Measurements from ENCODE around the gene FGGY. TPM values are rescaled to one million over a fixed set of nuclear protein-coding genes. Genes with fewer than 3 reads are reported as not detected.

Gene FGGY
- total and polyA plus RNA-seq, 2 donors (not counting 3 experiments of a cell fraction or from before 2014, with no cell fraction given) = 5.6 to 6.4 TPM

DNA sequence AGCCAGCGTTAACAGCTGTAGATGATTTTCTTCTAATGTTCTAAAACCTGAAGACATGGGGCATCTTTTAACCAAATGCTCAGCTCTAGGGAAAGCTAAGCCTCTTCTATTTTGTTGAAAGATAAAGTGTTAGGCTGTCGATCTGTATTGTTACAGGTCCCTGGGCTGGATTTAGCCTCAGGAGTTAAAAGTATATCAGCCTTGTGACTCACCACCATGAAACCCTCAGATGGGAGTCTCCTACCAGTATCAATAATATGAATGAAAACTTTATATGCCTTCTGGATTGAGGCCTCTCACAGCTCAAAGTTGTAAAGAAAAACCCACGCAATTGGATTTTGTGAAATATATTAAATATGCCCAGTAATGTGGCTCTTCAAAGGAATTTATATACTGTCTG is 231.6 kb downstream of the FGGY start:
- no peak overlapping the region for H3K4me2 ChIP-seq (ENCODE audit: insufficient read depth, low read length)
- no peaks in the 10 kb centered on the region for H3K9me1 ChIP-seq (replicated peaks; ENCODE audit: control insufficient read depth, extremely low read depth, insufficient read depth, low read length)
- H3K4me3 ChIP-seq (replicated peaks in 1 of 3; ENCODE audit: insufficient read depth in 1 of 3, low read depth in 1 of 3, low read length in 3 of 3) = no peak overlapping the region
- no peaks in the 10 kb centered on the region for H3K36me3 ChIP-seq (ENCODE audit: control insufficient read depth in 2 of 2, extremely low read depth in 1 of 2, insufficient read depth in 2 of 2, low read length in 2 of 2)
- H3K27me3 ChIP-seq (ENCODE audit: control insufficient read depth in 2 of 2, insufficient read depth in 2 of 2, low read length in 2 of 2) = no peaks in the 10 kb centered on the region
- dilution Hi-C loops (cut with MboI; ENCODE audit: extremely low pct_ligation_motif_present, low sequenced_read_pairs) = no loop called here
- no peak overlapping the region for H3K27ac ChIP-seq (ENCODE audit: insufficient read depth, low read depth, low read length)
- FAIRE-seq (no peak), DNase-seq (ENCODE audit: low read depth, low spot score) (no peak)
- TF ChIP-seq POLR2A (IDR thresholded peaks at IDR 0.05; ENCODE audit: low read depth, low read length) (no peak), MYC (IDR thresholded peaks at IDR 0.05; ENCODE audit: low read depth, low read length) (no peak), JUN (IDR thresholded peaks at IDR 0.05; ENCODE audit: borderline replicate concordance, insufficient read depth, insufficient read length, low read depth) (no peak), EZH2 (IDR thresholded peaks at IDR 0.05; ENCODE audit: borderline replicate concordance, low read depth, low read length, severe bottlenecking) (no peak)
- TF ChIP-seq, protein P1, sequence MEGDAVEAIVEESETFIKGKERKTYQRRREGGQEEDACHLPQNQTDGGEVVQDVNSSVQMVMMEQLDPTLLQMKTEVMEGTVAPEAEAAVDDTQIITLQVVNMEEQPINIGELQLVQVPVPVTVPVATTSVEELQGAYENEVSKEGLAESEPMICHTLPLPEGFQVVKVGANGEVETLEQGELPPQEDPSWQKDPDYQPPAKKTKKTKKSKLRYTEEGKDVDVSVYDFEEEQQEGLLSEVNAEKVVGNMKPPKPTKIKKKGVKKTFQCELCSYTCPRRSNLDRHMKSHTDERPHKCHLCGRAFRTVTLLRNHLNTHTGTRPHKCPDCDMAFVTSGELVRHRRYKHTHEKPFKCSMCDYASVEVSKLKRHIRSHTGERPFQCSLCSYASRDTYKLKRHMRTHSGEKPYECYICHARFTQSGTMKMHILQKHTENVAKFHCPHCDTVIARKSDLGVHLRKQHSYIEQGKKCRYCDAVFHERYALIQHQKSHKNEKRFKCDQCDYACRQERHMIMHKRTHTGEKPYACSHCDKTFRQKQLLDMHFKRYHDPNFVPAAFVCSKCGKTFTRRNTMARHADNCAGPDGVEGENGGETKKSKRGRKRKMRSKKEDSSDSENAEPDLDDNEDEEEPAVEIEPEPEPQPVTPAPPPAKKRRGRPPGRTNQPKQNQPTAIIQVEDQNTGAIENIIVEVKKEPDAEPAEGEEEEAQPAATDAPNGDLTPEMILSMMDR (IDR thresholded peaks at IDR 0.05; ENCODE audit: extremely low read depth in 1 of 2, insufficient read depth in 1 of 2, low read depth in 1 of 2, low read length in 2 of 2) = no peak
- TF ChIP-seq, protein P2, sequence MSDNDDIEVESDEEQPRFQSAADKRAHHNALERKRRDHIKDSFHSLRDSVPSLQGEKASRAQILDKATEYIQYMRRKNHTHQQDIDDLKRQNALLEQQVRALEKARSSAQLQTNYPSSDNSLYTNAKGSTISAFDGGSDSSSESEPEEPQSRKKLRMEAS (IDR thresholded peaks at IDR 0.05; ENCODE audit: insufficient read depth, insufficient read length) = no peak
- no peak overlapping the region for H3K9ac ChIP-seq (replicated peaks; ENCODE audit: extremely low read depth, insufficient read depth, low read length)
- no peaks in the 10 kb centered on the region for H4K20me1 ChIP-seq (replicated peaks; ENCODE audit: control insufficient read depth, extremely low read depth, insufficient read depth, low read length)
- no peaks in the 10 kb centered on the region for H3K9me3 ChIP-seq (replicated peaks; ENCODE audit: control insufficient read depth, insufficient read depth, low read length)
- H3K4me1 ChIP-seq (ENCODE audit: control insufficient read depth, extremely low read depth, insufficient read depth, low read length) = no peaks in the 10 kb centered on the region
- intact Hi-C loops (cut with micrococcal nuclease) = no loop called here
- POLR2A ChIA-PET = no interaction called here
- CTCF ChIA-PET = interaction anchor here (0.9 to 1.0 kb wide), 2 partner anchors 24 to 163 kb away, joined by 3 read pairs; no protein-coding TSS in a partner anchor
- H2AFZ ChIP-seq (ENCODE audit: low read depth, low read length) = no peak overlapping the region
- H3K79me2 ChIP-seq (ENCODE audit: control insufficient read depth, insufficient read depth, low read length) = no peaks in the 10 kb centered on the region
- no TSS peak for BruUV-seq (replicated peaks)

DNA sequence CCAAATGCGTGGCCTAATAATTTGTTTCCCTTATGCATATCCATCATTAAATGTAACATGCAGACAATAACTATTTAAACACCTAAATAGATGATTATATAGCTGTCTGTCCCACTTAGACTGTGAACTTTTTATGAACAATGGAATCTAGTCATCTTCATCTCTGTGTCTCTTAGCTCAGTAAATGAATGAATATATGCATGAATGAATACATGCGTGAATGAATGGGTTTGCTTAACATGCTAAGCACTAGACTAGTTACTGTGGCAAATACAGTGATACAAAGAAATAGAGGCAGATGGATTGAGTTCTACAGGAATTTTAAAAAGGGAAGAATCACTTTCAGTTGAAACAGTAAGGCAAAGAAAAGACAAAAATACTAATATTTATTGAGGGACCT is 232.0 kb downstream of the FGGY start:
- Histone ChIP-seq H3K36me3 (ENCODE audit: control insufficient read depth in 2 of 2, extremely low read depth in 1 of 2, insufficient read depth in 2 of 2, low read length in 2 of 2) (no peaks in the 10 kb centered on the region), H3K9ac (replicated peaks; ENCODE audit: extremely low read depth, insufficient read depth, low read length) (no peak overlapping the region), H2AFZ (ENCODE audit: low read depth, low read length) (no peak overlapping the region), H4K20me1 (replicated peaks; ENCODE audit: control insufficient read depth, extremely low read depth, insufficient read depth, low read length) (no peaks in the 10 kb centered on the region), H3K27me3 (ENCODE audit: control insufficient read depth in 2 of 2, insufficient read depth in 2 of 2, low read length in 2 of 2) (no peaks in the 10 kb centered on the region), H3K9me3 (replicated peaks; ENCODE audit: control insufficient read depth, insufficient read depth, low read length) (no peaks in the 10 kb centered on the region), H3K79me2 (ENCODE audit: control insufficient read depth, insufficient read depth, low read length) (no peaks in the 10 kb centered on the region), H3K4me3 (replicated peaks in 1 of 3; ENCODE audit: insufficient read depth in 1 of 3, low read depth in 1 of 3, low read length in 3 of 3) (no peak overlapping the region), H3K4me1 (ENCODE audit: control insufficient read depth, extremely low read depth, insufficient read depth, low read length) (no peaks in the 10 kb centered on the region), H3K4me2 (ENCODE audit: insufficient read depth, low read length) (no peak overlapping the region), H3K9me1 (replicated peaks; ENCODE audit: control insufficient read depth, extremely low read depth, insufficient read depth, low read length) (no peaks in the 10 kb centered on the region), H3K27ac (ENCODE audit: insufficient read depth, low read depth, low read length) (no peak overlapping the region)
- DNase-seq (ENCODE audit: low read depth, low spot score) = no peak
- FAIRE-seq = no peak
- intact Hi-C loops (cut with micrococcal nuclease) = no loop called here
- dilution Hi-C loops (cut with MboI; ENCODE audit: extremely low pct_ligation_motif_present, low sequenced_read_pairs) = no loop called here
- no TSS peak for BruUV-seq (replicated peaks)
- ChIA-PET CTCF (interaction anchor here (0.9 to 1.0 kb wide), 2 partner anchors 25 to 163 kb away, joined by 3 read pairs; no protein-coding TSS in a partner anchor), POLR2A (no interaction called here)
- no peak for TF ChIP-seq GATA2 (IDR thresholded peaks at IDR 0.05; ENCODE audit: insufficient read depth, insufficient read length, low read depth, low read length)
- TF ChIP-seq, protein P2 (IDR thresholded peaks at IDR 0.05; ENCODE audit: insufficient read depth, insufficient read length) = no peak
- no peak for TF ChIP-seq FOS (IDR thresholded peaks at IDR 0.05; ENCODE audit: borderline replicate concordance, insufficient read depth, low read length)
- TF ChIP-seq POLR2A (IDR thresholded peaks at IDR 0.05; ENCODE audit: low read depth, low read length) = no peak
- TF ChIP-seq EZH2 (IDR thresholded peaks at IDR 0.05; ENCODE audit: borderline replicate concordance, low read depth, low read length, severe bottlenecking) = no peak
- TF ChIP-seq, protein P1 (IDR thresholded peaks at IDR 0.05; ENCODE audit: extremely low read depth in 1 of 2, insufficient read depth in 1 of 2, low read depth in 1 of 2, low read length in 2 of 2) = no peak
- no peak for TF ChIP-seq JUN (IDR thresholded peaks at IDR 0.05; ENCODE audit: borderline replicate concordance, insufficient read depth, insufficient read length, low read depth)
- TF ChIP-seq MYC (IDR thresholded peaks at IDR 0.05; ENCODE audit: low read depth, low read length) = no peak
- no peak for TF ChIP-seq POLR2AphosphoS5 (IDR thresholded peaks at IDR 0.05; ENCODE audit: insufficient read depth, low read depth, low read length)

Data from endothelial cell of umbilical vein (primary cell).